Lower leg skin (tissue), 4 donors: ENCODE data around the gene ZBTB24. TPM values are rescaled to one million over a fixed set of nuclear protein-coding genes. Genes with fewer than 3 reads are reported as not detected.
A peak's percentile ranks its signal among the peaks of the same experiment; 100 is the strongest.

Source experiments
- DNase-seq, 2 donors: peaks; one replicate each; pipeline ENCODE4 v3.0.0-alpha.2; 2019; ENCODE audit warnings: low spot score in 2 of 2
- H3K4me3 ChIP-seq: fragments of 200-600 bp; sonication (generic); 2 replicates; pipeline ENCODE4 v1.5.1; 2017; ENCODE audit warnings: mild to moderate bottlenecking, low read depth; ENCODE audit not compliant: poor library complexity, severe bottlenecking
- CTCF ChIP-seq, 3 donors: fragments of 450-650 bp; IDR thresholded peaks; one replicate each; pipeline ENCODE4 v1.5.1; 2016; ENCODE audit warnings: antibody characterized with exemption in 3 of 3, mild to moderate bottlenecking in 3 of 3, moderate library complexity in 2 of 3
- POLR2A ChIP-seq, 2 donors: fragments of 450-650 bp; IDR thresholded peaks; one replicate each; pipeline ENCODE4 v1.6.1; 2016 to 2017; ENCODE audit warnings: antibody characterized with exemption in 2 of 2, mild to moderate bottlenecking in 1 of 2, moderate library complexity in 1 of 2
- WGBS, 2 donors: methylation state at CpG; one replicate each; pipeline ENCODE4 v1.1.5; 2018; 5-methylcytosine and 5-hydroxymethylcytosine counted together
- intact Hi-C: fragments of 100-400 bp; cut with DNase I; formaldehyde crosslinking; loops from one replicate; pipeline ENCODE4 v1.15.0; 2023; ENCODE audit warnings: low total_unique reads
- total RNA-seq, 4 donors: library from RNA; depleted of rRNA; stranded (reverse); fragments of >200 nt; gene quantifications; one replicate each; pipeline ENCODE4 v1.1.0, GENCODE V29; 2016

The ZBTB24 gene
- total RNA-seq, 4 donors from 2014 or later: 8.4 to 11.8 (median 10.1) TPM

GRCh38 chr6:109449064-109449794, 33.8 kb downstream of the ZBTB24 start:
- WGBS, 2 donors: 77% methylated on average over 19 of the region's 19 CpGs
- intact Hi-C loops: no loop called here
- DNase-seq: no peak
- H3K4me3 ChIP-seq: no peak overlapping the region
- no peak for TF ChIP-seq CTCF (IDR thresholded peaks at IDR 0.05)
- TF ChIP-seq POLR2A (IDR thresholded peaks at IDR 0.05): no peak

- no peak overlapping the region for H3K4me3 ChIP-seq
- TF ChIP-seq POLR2A (IDR thresholded peaks at IDR 0.05) (no peak), CTCF (IDR thresholded peaks at IDR 0.05) (no peak)
- 36 to 45% methylated on average over 2 to 6 of the region's 7 CpGs for WGBS, 2 donors
- intact Hi-C loops: no loop called here
- DNase-seq: no peak
These were observed 34.4 kb downstream of the ZBTB24 start for GRCh38 chr6:109448615-109449014.

GRCh38 chr6:109447878-109448555, 35.0 kb downstream of the ZBTB24 start:
- no peak overlapping the region for H3K4me3 ChIP-seq
- DNase-seq: peak in 1 of 2 donors; percentile 12
- intact Hi-C loops: no loop called here
- 68 to 84% methylated on average over 8 of the region's 8 CpGs for WGBS, 2 donors
- TF ChIP-seq POLR2A (IDR thresholded peaks at IDR 0.05) (no peak), CTCF (IDR thresholded peaks at IDR 0.05) (no peak)

GRCh38 chr6:109447087-109447486, 35.9 kb downstream of the ZBTB24 start:
- TF ChIP-seq CTCF (IDR thresholded peaks at IDR 0.05): no peak
- no peak for TF ChIP-seq POLR2A (IDR thresholded peaks at IDR 0.05)
- DNase-seq: peak in 1 of 2 donors; percentile 10
- H3K4me3 ChIP-seq: no peak overlapping the region
- intact Hi-C loops: no loop called here
- 81 to 88% methylated on average over 9 to 10 of the region's 10 CpGs for WGBS, 2 donors

- WGBS, 2 donors: 85 to 88% methylated on average over 8 of the region's 8 CpGs
- DNase-seq: no peak
- intact Hi-C loops: no loop called here
- H3K4me3 ChIP-seq: no peak overlapping the region
- no peak for TF ChIP-seq CTCF (IDR thresholded peaks at IDR 0.05)
- TF ChIP-seq POLR2A (IDR thresholded peaks at IDR 0.05): no peak
These were observed 36.5 kb downstream of the ZBTB24 start for GRCh38 chr6:109446541-109446940.
